SU-DHL-6 (cell line): ENCODE data around the gene VPS51.

ENCODE experiments used
- EZH2phosphoT487 ChIP-seq: fragments of 200-600 bp; sonication (generic), shearing (Covaris generic); conservative IDR thresholded peaks from 2 replicates; pipeline ENCODE4 v1.6.1; 2018; ENCODE audit warnings: mild to moderate bottlenecking, antibody characterized with exemption, low read length, moderate library complexity, mixed read lengths
- TF ChIP-seq, protein P1 (sequence below): fragments of 200-600 bp; sonication (generic); IDR thresholded peaks from one replicate; pipeline ENCODE4 v1.5.1; 2017; ENCODE audit warnings: antibody characterized with exemption, mild to moderate bottlenecking, low read length, moderate library complexity; ENCODE audit not compliant: insufficient read depth, poor library complexity, severe bottlenecking

DNA sequence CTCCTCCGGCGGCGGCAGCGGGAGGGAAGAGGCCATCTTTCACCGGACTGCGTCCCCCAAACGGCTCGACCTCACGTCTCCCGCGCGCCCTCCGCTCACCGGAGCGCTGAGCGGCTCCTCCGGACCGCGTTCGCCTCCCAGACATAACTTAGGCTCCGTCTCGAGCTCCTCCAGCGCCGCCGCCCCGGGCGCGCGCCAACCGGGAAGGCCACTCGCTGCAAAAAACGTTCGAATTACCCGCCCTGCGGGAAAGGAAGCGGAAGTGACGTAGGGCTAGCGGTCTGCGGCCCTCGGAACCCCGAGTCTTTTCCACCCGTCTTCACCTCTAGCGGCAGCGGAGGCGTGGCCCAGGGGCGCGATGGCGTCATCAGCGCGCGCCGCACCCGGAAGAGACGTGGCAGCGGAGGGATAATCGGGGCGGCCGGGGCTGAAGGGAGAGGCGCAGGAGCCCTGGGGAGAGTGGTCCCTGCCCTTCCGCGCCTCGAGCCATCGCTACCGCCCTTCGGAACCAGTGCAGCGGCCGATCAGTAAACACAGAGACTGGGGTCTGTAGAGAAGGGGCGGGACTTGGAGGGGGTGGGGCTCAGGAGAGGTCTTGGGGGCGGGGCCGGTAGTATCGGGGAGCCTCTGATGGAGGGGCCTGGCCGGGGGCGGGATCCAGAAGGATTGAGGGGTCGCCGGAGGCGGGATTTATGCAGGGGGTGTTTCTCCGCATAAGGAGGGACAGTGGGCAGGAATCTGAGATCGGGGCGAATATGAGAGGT, 12.0 kb upstream of the VPS51 start, which contains the start of the genes CDCA5 and ZFPL1:
- TF ChIP-seq, protein P1, sequence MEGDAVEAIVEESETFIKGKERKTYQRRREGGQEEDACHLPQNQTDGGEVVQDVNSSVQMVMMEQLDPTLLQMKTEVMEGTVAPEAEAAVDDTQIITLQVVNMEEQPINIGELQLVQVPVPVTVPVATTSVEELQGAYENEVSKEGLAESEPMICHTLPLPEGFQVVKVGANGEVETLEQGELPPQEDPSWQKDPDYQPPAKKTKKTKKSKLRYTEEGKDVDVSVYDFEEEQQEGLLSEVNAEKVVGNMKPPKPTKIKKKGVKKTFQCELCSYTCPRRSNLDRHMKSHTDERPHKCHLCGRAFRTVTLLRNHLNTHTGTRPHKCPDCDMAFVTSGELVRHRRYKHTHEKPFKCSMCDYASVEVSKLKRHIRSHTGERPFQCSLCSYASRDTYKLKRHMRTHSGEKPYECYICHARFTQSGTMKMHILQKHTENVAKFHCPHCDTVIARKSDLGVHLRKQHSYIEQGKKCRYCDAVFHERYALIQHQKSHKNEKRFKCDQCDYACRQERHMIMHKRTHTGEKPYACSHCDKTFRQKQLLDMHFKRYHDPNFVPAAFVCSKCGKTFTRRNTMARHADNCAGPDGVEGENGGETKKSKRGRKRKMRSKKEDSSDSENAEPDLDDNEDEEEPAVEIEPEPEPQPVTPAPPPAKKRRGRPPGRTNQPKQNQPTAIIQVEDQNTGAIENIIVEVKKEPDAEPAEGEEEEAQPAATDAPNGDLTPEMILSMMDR, result no peak
- TF ChIP-seq EZH2phosphoT487, result no peak
